NT2/D1 (cell line): Measurements from ENCODE around the gene AKAP9.
"Not testable (repeated sequence)": the region's sequence is repeated elsewhere in the genome, so short reads cannot be mapped to it uniquely, and the experiment has no call there.

Source experiments
- DNase-seq: peaks from one replicate; pipeline ENCODE4 v3.0.0-alpha.2; 2011; ENCODE audit warnings: low read depth, low spot score
- H3K27me3 ChIP-seq: 2 replicates; pipeline ENCODE4 v1.6.0; 2011; ENCODE audit warnings: mild to moderate bottlenecking; ENCODE audit not compliant: insufficient read length, insufficient read depth
- H3K36me3 ChIP-seq: 2 replicates; pipeline ENCODE4 v1.6.1; 2011; ENCODE audit warnings: mild to moderate bottlenecking, low read length, mixed read lengths; ENCODE audit not compliant: insufficient read depth, insufficient read length
- H3K4me1 ChIP-seq: 2 replicates; pipeline ENCODE4 v1.5.1; 2011; ENCODE audit not compliant: insufficient read depth, insufficient read length
- H3K4me3 ChIP-seq: 2 replicates; pipeline ENCODE4 v1.5.1; 2011; ENCODE audit warnings: low read depth; ENCODE audit not compliant: insufficient read length
- H3K9ac ChIP-seq: 2 replicates; pipeline ENCODE4 v1.6.0; 2011; ENCODE audit warnings: low read depth; ENCODE audit not compliant: insufficient read length
- H3K9me3 ChIP-seq: 2 replicates; pipeline ENCODE4 v1.5.1; 2011; ENCODE audit warnings: mild to moderate bottlenecking, low read length; ENCODE audit not compliant: insufficient read depth
- SUZ12 ChIP-seq: IDR thresholded peaks from 2 replicates; pipeline ENCODE4 v1.6.1; 2011; ENCODE audit not compliant: insufficient read length, insufficient read depth; ENCODE audit errors: extremely low read depth
- YY1 ChIP-seq: IDR thresholded peaks from 2 replicates; pipeline ENCODE4 v1.6.1; 2011; ENCODE audit not compliant: insufficient read length, insufficient read depth
- ZNF274 ChIP-seq: IDR thresholded peaks from 2 replicates; pipeline ENCODE4 v1.6.1; 2011; ENCODE audit warnings: mild to moderate bottlenecking, low read depth, low read length

AKAP9 gene

DNA sequence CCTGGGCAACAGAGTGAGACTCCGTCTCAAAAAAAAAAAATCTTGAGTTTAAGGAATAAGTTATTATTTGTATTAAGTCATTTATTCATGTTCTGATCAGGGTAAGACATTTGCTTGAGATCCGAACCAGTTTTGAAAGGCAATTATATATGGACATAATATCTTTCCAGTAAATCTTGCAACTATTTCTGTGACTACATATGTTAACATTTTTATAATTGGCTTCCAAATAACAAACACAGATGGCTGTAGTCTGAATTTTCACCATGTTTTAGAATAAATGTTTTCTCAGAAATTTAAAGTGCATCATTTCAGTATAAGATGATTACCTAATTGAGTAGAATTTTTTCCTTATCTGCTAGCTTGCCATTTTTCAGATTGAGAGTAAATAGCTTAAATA is 21.2 kb downstream of the AKAP9 start:
- no peaks in the 10 kb centered on the region for H3K4me1 ChIP-seq
- H3K9me3 ChIP-seq = no peaks in the 10 kb centered on the region
- TF ChIP-seq ZNF274 (no peak), YY1 (no peak), SUZ12 (no peak)
- H3K36me3 ChIP-seq = no peaks in the 10 kb centered on the region
- no peak overlapping the region for H3K9ac ChIP-seq
- H3K4me3 ChIP-seq = no peak overlapping the region
- no peaks in the 10 kb centered on the region for H3K27me3 ChIP-seq
- DNase-seq = no peak

DNA sequence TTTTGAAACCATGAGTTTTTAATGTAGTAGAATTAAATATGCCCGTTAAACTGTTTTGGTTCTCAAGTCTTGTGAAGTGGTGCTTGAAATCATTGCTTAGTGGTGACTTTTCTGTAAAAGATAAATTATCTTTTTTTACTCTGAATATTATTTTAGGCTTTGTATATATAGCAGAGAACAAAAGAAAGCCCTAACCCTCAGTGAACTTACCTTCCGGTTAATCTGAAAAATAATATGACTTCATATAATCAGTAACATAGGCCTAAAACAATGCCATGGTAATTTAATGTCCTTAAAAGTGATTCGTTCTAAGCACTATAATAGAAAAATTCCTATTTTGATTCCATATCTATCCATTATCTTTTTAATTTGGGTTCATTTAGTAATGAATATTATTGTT is 21.8 kb downstream of the AKAP9 start:
- no peak for DNase-seq
- Histone ChIP-seq H3K27me3 (no peaks in the 10 kb centered on the region), H3K4me3 (no peak overlapping the region), H3K9ac (no peak overlapping the region), H3K9me3 (no peaks in the 10 kb centered on the region), H3K4me1 (no peaks in the 10 kb centered on the region), H3K36me3 (no peaks in the 10 kb centered on the region)
- TF ChIP-seq YY1 (no peak), ZNF274 (no peak), SUZ12 (no peak)

- not testable (repeated sequence) for H3K27me3 ChIP-seq, H3K4me3 ChIP-seq, H3K36me3 ChIP-seq, H3K4me1 ChIP-seq, H3K9me3 ChIP-seq, DNase-seq, H3K9ac ChIP-seq
These were observed 26.9 kb downstream of the AKAP9 start for GRCh38 chr7:91967513-91967912.

GRCh38 chr7:91973639-91974038 is 33.0 kb downstream of the AKAP9 start:
- no peaks in the 10 kb centered on the region for H3K27me3 ChIP-seq
- H3K4me3 ChIP-seq = no peak overlapping the region
- no peak for DNase-seq
- H3K9me3 ChIP-seq = no peaks in the 10 kb centered on the region
- no peaks in the 10 kb centered on the region for H3K4me1 ChIP-seq
- H3K36me3 ChIP-seq = peaks cover 2% of the 10 kb centered on the region
- H3K9ac ChIP-seq = no peak overlapping the region
- TF ChIP-seq YY1 (no peak), ZNF274 (no peak), SUZ12 (no peak)

DNA sequence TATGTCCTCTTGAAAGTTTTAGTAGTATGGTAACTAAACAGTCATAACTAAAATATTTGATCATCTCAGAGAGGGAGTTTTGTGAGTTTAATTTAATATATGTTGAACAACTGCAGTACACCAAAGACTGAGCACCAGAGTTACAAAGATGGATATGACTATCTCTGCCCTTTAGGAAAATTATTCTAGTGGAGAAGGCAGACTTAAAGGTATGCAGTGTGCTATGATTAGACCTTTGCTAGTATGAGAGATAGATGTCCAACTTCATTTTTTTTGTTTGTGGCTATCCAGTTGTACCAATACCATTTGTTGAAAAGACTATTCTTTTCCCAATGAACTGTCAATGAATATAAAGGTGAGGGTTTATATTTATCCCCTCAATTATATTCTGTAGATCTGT is 33.4 kb downstream of the AKAP9 start:
- TF ChIP-seq YY1 = no peak
- no peak for TF ChIP-seq ZNF274
- TF ChIP-seq SUZ12 = no peak
- H3K36me3 ChIP-seq = peaks cover 2% of the 10 kb centered on the region
- no peak overlapping the region for H3K9ac ChIP-seq
- no peaks in the 10 kb centered on the region for H3K9me3 ChIP-seq
- DNase-seq = no peak
- H3K4me1 ChIP-seq = no peaks in the 10 kb centered on the region
- no peaks in the 10 kb centered on the region for H3K27me3 ChIP-seq
- no peak overlapping the region for H3K4me3 ChIP-seq

DNA sequence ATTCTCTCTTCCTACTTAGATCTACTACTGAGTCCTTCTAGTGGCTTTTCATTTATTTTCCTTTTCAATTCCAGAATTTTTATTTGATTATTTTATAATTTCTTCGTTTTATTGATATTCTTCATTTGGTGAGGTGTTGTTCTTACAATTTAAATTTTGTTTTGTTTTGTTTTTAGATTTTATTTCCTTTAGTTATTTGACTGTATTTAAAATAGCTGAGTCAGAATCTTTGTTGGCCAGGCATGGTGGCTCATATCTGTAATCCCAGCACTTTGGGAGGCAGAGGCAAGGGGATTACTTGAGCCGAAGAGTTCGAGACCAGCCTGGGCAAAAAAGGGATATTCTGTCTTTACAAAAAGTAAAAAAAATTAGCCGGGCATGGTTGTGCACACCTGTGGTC is 36.1 kb downstream of the AKAP9 start:
- Histone ChIP-seq H3K9ac (no peak overlapping the region), H3K27me3 (no peaks in the 10 kb centered on the region), H3K9me3 (no peaks in the 10 kb centered on the region), H3K36me3 (peaks cover 2% of the 10 kb centered on the region), H3K4me1 (no peaks in the 10 kb centered on the region), H3K4me3 (no peak overlapping the region)
- no peak for TF ChIP-seq YY1
- no peak for TF ChIP-seq SUZ12
- no peak for TF ChIP-seq ZNF274
- no peak for DNase-seq

DNA sequence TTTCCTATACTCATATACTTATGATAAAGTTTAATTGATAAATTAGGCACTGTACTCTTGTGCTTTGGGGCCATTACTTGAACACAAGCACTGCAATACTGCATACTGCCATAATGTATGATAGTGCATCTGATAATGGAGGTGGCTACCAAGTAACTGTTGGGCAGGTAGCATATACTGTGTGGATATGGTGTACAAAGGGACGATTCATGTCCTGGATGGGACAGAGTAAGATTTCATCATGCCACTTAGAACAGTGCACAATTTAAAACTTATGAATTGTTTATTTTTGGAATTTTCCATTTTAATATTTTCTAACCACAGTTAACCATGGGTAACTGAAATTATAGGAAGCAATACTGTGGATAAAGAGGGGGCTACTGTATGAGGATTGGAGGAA is 38.9 kb downstream of the AKAP9 start:
- Histone ChIP-seq H3K4me3 (no peak overlapping the region), H3K9me3 (no peaks in the 10 kb centered on the region), H3K27me3 (no peaks in the 10 kb centered on the region), H3K9ac (no peak overlapping the region), H3K36me3 (no peaks in the 10 kb centered on the region), H3K4me1 (no peaks in the 10 kb centered on the region)
- no peak for DNase-seq
- TF ChIP-seq ZNF274 = no peak
- no peak for TF ChIP-seq SUZ12
- TF ChIP-seq YY1 = no peak

GRCh38 chr7:91982352-91982751 is 41.7 kb downstream of the AKAP9 start:
- not testable (repeated sequence) for H3K4me3 ChIP-seq, H3K27me3 ChIP-seq, DNase-seq, H3K9me3 ChIP-seq, H3K36me3 ChIP-seq, H3K4me1 ChIP-seq, H3K9ac ChIP-seq
